Rectal smooth muscle tissue (tissue), 1 donor: ENCODE results near the gene PTK7.
"Not testable (repeated sequence)": the region's sequence is repeated elsewhere in the genome, so short reads cannot be mapped to it uniquely, and the experiment has no call there.

ENCODE experiments used
- H3K27ac ChIP-seq: one replicate; pipeline ENCODE4 v1.7.0; 2013; ENCODE audit warnings: low read depth, low read length, inconsistent platforms
- H3K27me3 ChIP-seq: one replicate; pipeline ENCODE4 v1.7.0; 2013; ENCODE audit warnings: low read length; ENCODE audit not compliant: control insufficient read depth, insufficient read depth
- H3K36me3 ChIP-seq: one replicate; pipeline ENCODE4 v1.7.0; 2013; ENCODE audit warnings: low read length; ENCODE audit not compliant: control insufficient read depth, insufficient read depth
- H3K4me1 ChIP-seq: one replicate; pipeline ENCODE4 v1.7.0; 2013; ENCODE audit warnings: low read length; ENCODE audit not compliant: control insufficient read depth, insufficient read depth
- H3K4me3 ChIP-seq: one replicate; pipeline ENCODE4 v1.7.0; 2013; ENCODE audit warnings: low read length
- H3K9ac ChIP-seq: one replicate; pipeline ENCODE4 v1.7.0; 2013; ENCODE audit warnings: low read length

PTK7 gene

GRCh38 chr6:43078691-43079090 is 2.6 kb downstream of the PTK7 start:
- Histone ChIP-seq H3K9ac (no peak overlapping the region), H3K4me1 (peaks cover 2% of the 10 kb centered on the region), H3K27me3 (no peaks in the 10 kb centered on the region), H3K36me3 (peaks cover 3% of the 10 kb centered on the region), H3K27ac (no peak overlapping the region), H3K4me3 (no peak overlapping the region)

- H3K36me3 ChIP-seq = no peaks in the 10 kb centered on the region
- H3K9ac ChIP-seq = no peak overlapping the region
- H3K27me3 ChIP-seq = no peaks in the 10 kb centered on the region
- no peak overlapping the region for H3K27ac ChIP-seq
- no peaks in the 10 kb centered on the region for H3K4me1 ChIP-seq
- H3K4me3 ChIP-seq = no peak overlapping the region
These were observed 4.9 kb downstream of the PTK7 start for GRCh38 chr6:43081043-43081442.

GRCh38 chr6:43081922-43082321 is 5.8 kb downstream of the PTK7 start:
- not testable (repeated sequence) for H3K9ac ChIP-seq, H3K4me1 ChIP-seq, H3K27ac ChIP-seq, H3K36me3 ChIP-seq, H3K4me3 ChIP-seq, H3K27me3 ChIP-seq

GRCh38 chr6:43082806-43083655 is 6.9 kb downstream of the PTK7 start:
- Histone ChIP-seq H3K27ac (no peak overlapping the region), H3K4me1 (no peaks in the 10 kb centered on the region), H3K27me3 (no peaks in the 10 kb centered on the region)

GRCh38 chr6:43086022-43086658 is 10.0 kb downstream of the PTK7 start:
- H3K9ac ChIP-seq = no peak overlapping the region
- no peaks in the 10 kb centered on the region for H3K36me3 ChIP-seq
- no peaks in the 10 kb centered on the region for H3K4me1 ChIP-seq
- H3K4me3 ChIP-seq = no peak overlapping the region
- H3K27me3 ChIP-seq = no peaks in the 10 kb centered on the region
- no peak overlapping the region for H3K27ac ChIP-seq

More at GRCh38 chr6:43082806-43083655, 6.9 kb downstream of the PTK7 start:
- Histone ChIP-seq H3K4me3 (no peak overlapping the region), H3K9ac (no peak overlapping the region), H3K36me3 (no peaks in the 10 kb centered on the region)

GRCh38 chr6:43088654-43089056 is 12.5 kb downstream of the PTK7 start:
- Histone ChIP-seq H3K9ac (no peak overlapping the region), H3K4me3 (no peak overlapping the region), H3K36me3 (no peaks in the 10 kb centered on the region), H3K27ac (no peak overlapping the region), H3K4me1 (no peaks in the 10 kb centered on the region), H3K27me3 (no peaks in the 10 kb centered on the region)

GRCh38 chr6:43089467-43089866 is 13.4 kb downstream of the PTK7 start:
- H3K4me3 ChIP-seq = no peak overlapping the region
- H3K36me3 ChIP-seq = no peaks in the 10 kb centered on the region
- peaks cover 3% of the 10 kb centered on the region for H3K4me1 ChIP-seq
- H3K27me3 ChIP-seq = no peaks in the 10 kb centered on the region
- no peak overlapping the region for H3K9ac ChIP-seq
- H3K27ac ChIP-seq = no peak overlapping the region

GRCh38 chr6:43089874-43090558 is 13.9 kb downstream of the PTK7 start:
- no peaks in the 10 kb centered on the region for H3K27me3 ChIP-seq
- H3K4me1 ChIP-seq = peaks cover 3% of the 10 kb centered on the region
- no peak overlapping the region for H3K27ac ChIP-seq
- no peak overlapping the region for H3K9ac ChIP-seq
- no peak overlapping the region for H3K4me3 ChIP-seq
- H3K36me3 ChIP-seq = no peaks in the 10 kb centered on the region

- Histone ChIP-seq H3K27ac (no peak overlapping the region), H3K9ac (no peak overlapping the region), H3K4me1 (peaks cover 3% of the 10 kb centered on the region), H3K4me3 (no peak overlapping the region), H3K36me3 (no peaks in the 10 kb centered on the region), H3K27me3 (no peaks in the 10 kb centered on the region)
These were observed 14.4 kb downstream of the PTK7 start for GRCh38 chr6:43090559-43090956.

- Histone ChIP-seq H3K27me3 (no peaks in the 10 kb centered on the region), H3K4me3 (no peak overlapping the region), H3K36me3 (no peaks in the 10 kb centered on the region), H3K27ac (no peak overlapping the region), H3K4me1 (peaks cover 3% of the 10 kb centered on the region), H3K9ac (no peak overlapping the region)
These were observed 14.9 kb downstream of the PTK7 start for GRCh38 chr6:43091020-43091419.

- H3K4me1 ChIP-seq = peaks cover 3% of the 10 kb centered on the region
- H3K9ac ChIP-seq = no peak overlapping the region
- H3K27me3 ChIP-seq = no peaks in the 10 kb centered on the region
- no peak overlapping the region for H3K27ac ChIP-seq
- no peaks in the 10 kb centered on the region for H3K36me3 ChIP-seq
- no peak overlapping the region for H3K4me3 ChIP-seq
These were observed 15.4 kb downstream of the PTK7 start for GRCh38 chr6:43091436-43091991.

GRCh38 chr6:43092635-43093034 is 16.5 kb downstream of the PTK7 start:
- Histone ChIP-seq H3K9ac (no peak overlapping the region), H3K36me3 (no peaks in the 10 kb centered on the region), H3K4me3 (no peak overlapping the region), H3K27ac (no peak overlapping the region), H3K4me1 (peaks cover 3% of the 10 kb centered on the region), H3K27me3 (no peaks in the 10 kb centered on the region)
